RWPE2 (cell line): ENCODE data around the gene COA5.

Experiments
- ATAC-seq: fragments of 200-7000 bp; cut with Tn5 transposase; 3 replicates; pipeline ENCODE4 v1.9.1; 2021; ENCODE audit warnings: low read depth
- DNase-seq: peaks from one replicate; pipeline ENCODE4 v3.0.0-alpha.2; 2020; ENCODE audit warnings: low spot score
- H3K27ac ChIP-seq: fragments of 450-650 bp; 2 replicates; pipeline ENCODE4 v1.5.1; 2017; ENCODE audit warnings: mild to moderate bottlenecking; ENCODE audit not compliant: poor library complexity, severe bottlenecking
- H3K27me3 ChIP-seq: fragments of 250-450 bp; sonication (Bioruptor Pico); 2 replicates; pipeline ENCODE4 v1.5.1; 2021; ENCODE audit warnings: mild to moderate bottlenecking, moderate library complexity; ENCODE audit not compliant: insufficient read depth, poor library complexity, severe bottlenecking
- H3K36me3 ChIP-seq: fragments of 250-450 bp; sonication (Bioruptor Pico); 2 replicates; pipeline ENCODE4 v1.5.1; 2020; ENCODE audit warnings: low read depth, mild to moderate bottlenecking, moderate library complexity
- H3K4me1 ChIP-seq: fragments of 250-450 bp; sonication (Bioruptor Pico); 2 replicates; pipeline ENCODE4 v1.5.1; 2021; ENCODE audit warnings: mild to moderate bottlenecking, moderate library complexity; ENCODE audit not compliant: insufficient read depth, poor library complexity, severe bottlenecking
- H3K4me3 ChIP-seq: fragments of 250-450 bp; sonication (Bioruptor Pico); 2 replicates; pipeline ENCODE4 v1.5.1; 2021; ENCODE audit warnings: mild to moderate bottlenecking, moderate library complexity; ENCODE audit not compliant: severe bottlenecking
- H3K9me3 ChIP-seq: fragments of 250-450 bp; sonication (Bioruptor Pico); 2 replicates; pipeline ENCODE4 v1.5.1; 2021; ENCODE audit warnings: mild to moderate bottlenecking, moderate library complexity; ENCODE audit not compliant: severe bottlenecking
- TF ChIP-seq, protein P1 (sequence below): fragments of 450-650 bp; IDR thresholded peaks from one replicate; pipeline ENCODE4 v1.5.1; 2017; ENCODE audit warnings: mild to moderate bottlenecking, moderate library complexity; ENCODE audit not compliant: poor library complexity, severe bottlenecking

Gene COA5

DNA sequence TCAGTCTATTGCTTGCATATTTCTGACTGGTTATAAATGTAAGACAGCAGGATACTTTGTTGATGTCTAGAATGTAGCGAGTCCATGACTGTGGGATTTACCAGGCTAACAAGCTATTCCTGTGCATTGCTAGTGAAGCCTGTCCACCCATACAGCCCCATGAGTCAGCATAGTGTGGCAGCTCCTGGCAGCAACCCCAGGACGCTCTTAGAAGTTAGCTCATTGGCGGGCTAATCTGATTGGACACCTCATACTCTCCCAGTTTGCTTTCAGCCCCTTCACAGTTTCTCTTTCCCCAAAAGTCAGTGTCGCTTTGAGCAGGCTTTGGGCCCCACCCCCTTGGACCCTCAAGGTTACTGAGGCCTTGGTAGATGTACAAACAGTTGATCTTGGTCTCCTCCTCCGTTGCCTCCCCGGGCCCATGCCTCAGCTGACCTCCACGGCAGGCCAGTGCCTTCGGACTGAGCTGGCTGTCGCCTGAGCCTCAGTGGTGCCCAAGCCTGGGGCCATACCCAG lies 48.0 kb downstream of the COA5 start:
- Histone ChIP-seq H3K27ac (no peak overlapping the region), H3K4me1 (no peaks in the 10 kb centered on the region), H3K9me3 (no peaks in the 10 kb centered on the region), H3K4me3 (no peak overlapping the region), H3K27me3 (no peaks in the 10 kb centered on the region), H3K36me3 (peaks cover 6% of the 10 kb centered on the region)
- peak; percentile 33; the same call in 1 of the 3 replicates for ATAC-seq
- TF ChIP-seq, protein P1, sequence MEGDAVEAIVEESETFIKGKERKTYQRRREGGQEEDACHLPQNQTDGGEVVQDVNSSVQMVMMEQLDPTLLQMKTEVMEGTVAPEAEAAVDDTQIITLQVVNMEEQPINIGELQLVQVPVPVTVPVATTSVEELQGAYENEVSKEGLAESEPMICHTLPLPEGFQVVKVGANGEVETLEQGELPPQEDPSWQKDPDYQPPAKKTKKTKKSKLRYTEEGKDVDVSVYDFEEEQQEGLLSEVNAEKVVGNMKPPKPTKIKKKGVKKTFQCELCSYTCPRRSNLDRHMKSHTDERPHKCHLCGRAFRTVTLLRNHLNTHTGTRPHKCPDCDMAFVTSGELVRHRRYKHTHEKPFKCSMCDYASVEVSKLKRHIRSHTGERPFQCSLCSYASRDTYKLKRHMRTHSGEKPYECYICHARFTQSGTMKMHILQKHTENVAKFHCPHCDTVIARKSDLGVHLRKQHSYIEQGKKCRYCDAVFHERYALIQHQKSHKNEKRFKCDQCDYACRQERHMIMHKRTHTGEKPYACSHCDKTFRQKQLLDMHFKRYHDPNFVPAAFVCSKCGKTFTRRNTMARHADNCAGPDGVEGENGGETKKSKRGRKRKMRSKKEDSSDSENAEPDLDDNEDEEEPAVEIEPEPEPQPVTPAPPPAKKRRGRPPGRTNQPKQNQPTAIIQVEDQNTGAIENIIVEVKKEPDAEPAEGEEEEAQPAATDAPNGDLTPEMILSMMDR = no peak
- DNase-seq = no peak

DNA sequence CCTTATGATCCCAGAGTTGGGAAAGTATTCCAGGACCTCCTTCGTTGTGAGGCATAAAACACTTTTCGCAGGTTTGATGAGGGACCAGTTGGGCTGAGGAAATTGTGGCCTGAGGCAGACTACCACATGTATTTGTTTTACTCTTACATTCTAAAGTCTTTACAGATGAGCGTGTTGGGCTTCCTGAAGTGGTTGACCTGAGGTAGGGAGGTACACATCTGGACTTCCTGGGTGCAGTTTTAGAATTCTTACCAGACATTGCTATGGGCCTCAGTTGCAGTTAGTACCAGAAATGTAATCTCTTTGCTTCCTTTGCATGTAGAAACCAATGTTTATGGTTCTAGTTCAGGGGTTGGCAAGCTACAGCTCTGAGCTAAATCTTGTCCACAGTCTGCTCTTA lies 48.7 kb downstream of the COA5 start:
- H3K36me3 ChIP-seq = no peaks in the 10 kb centered on the region; the same call in 1 of the 2 replicates
- H3K9me3 ChIP-seq = no peaks in the 10 kb centered on the region
- DNase-seq (no peak), ATAC-seq (no peak)
- no peaks in the 10 kb centered on the region for H3K4me1 ChIP-seq
- TF ChIP-seq, protein P1 = no peak
- no peaks in the 10 kb centered on the region for H3K27me3 ChIP-seq
- no peak overlapping the region for H3K4me3 ChIP-seq
- no peak overlapping the region for H3K27ac ChIP-seq

DNA sequence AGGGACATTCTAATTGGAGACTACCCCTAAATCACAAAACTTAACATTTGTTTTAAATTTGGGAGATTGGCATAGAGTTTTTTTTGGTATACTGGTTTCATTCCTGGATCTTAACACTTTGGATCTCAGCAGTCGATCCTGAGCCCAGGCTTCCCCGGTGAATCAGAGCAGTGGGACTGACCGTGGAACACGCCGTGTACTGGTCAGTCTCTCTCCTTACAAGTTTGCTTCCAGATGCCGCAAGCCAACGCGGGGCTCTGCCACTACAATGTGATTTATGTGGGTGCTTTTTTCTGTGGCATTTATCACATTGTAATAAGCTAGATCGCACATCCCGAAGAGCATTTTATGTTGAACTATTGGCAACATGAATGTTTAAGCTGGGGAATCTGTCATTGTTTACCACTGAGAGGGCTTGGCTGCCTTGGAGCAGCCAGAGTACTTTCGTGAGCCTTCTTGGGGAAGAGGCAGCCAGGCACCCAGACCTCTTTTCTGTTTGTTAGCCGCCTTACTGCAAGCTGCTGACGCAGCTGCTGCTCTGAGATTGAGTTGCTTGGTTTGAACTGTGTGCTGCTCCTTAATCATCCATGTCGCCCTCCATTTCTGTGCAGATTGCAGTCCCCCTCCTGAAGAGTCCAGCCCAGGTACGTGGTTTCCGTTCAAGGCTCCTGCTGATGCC lies 49.3 kb downstream of the COA5 start:
- ATAC-seq (no peak), DNase-seq (no peak)
- H3K4me3 ChIP-seq = no peak overlapping the region
- no peaks in the 10 kb centered on the region for H3K9me3 ChIP-seq
- no peaks in the 10 kb centered on the region for H3K4me1 ChIP-seq
- H3K27me3 ChIP-seq = no peaks in the 10 kb centered on the region
- TF ChIP-seq, protein P1 = no peak
- H3K36me3 ChIP-seq = no peaks in the 10 kb centered on the region; the same call in 1 of the 2 replicates
- H3K27ac ChIP-seq = no peak overlapping the region

DNA sequence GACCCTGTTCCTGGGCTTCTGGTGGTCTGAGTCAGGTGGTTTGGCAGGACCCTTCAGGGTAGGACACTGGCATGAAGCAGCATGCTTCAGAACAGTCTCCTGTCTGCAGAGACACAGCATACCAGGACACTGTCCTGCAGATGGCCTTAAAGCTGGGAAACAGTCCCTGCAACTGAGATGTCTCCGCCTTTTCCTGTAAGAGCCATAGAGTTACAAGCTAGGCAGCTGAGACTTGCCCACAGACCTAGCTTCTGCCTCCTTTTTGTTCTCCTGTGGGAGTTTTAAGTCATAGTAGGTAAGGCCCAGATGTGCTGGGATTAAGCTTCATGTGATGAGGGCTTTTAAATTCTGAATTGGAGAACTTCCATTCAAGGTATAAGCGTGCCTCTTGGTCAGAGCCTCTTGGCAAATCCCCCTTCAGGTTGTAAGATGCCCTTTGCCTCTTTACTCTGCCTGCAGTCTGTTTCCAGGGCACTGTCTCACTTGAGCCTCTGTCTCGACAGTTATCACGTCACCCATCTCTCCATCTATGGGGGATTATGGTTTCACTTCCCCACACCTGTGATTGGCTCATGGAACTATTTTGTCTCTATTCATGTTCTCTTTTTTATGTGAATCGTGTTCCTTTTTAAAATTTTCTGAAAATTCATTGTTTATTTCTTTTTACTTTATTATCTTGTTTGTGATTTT lies 51.8 kb downstream of the COA5 start:
- H3K36me3 ChIP-seq = no peaks in the 10 kb centered on the region; the same call in 1 of the 2 replicates

More for the DNA sequence above, 51.8 kb downstream of the COA5 start:
- Histone ChIP-seq H3K9me3 (no peaks in the 10 kb centered on the region), H3K27ac (no peak overlapping the region), H3K4me1 (no peaks in the 10 kb centered on the region), H3K27me3 (no peaks in the 10 kb centered on the region), H3K4me3 (no peak overlapping the region)
- no peak for DNase-seq
- TF ChIP-seq, protein P1 = no peak
- no peak for ATAC-seq
